ENCODE data around the gene EIF3F. TPM values are rescaled to one million over a fixed set of nuclear protein-coding genes. Genes with fewer than 3 reads are reported as not detected.

EIF3F gene
- total and polyA plus RNA-seq, 2 donors (not counting 3 experiments of a cell fraction or from before 2014, with no cell fraction given): 411 to 436 TPM

DNA sequence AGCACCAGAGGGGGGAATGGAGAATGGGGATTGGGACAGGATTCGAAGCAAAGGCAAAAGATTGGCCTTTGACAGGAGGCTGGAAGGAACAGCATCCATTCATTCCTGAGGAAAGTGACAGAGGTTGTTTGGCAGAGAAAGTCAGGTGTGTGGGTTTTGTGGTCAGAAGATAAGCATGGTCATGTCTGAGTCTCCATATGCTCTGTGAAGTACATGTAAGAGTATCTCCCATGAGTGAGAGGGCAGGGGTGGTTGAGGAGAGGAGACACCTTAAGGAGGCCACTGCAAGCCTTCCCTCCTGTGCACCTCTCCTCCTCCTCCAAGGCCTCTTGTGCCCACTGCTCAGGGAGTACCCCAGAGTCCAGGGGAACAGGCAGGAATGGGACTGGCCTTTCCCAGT, 20.0 kb upstream of the EIF3F start:
- CTCF ChIA-PET: no interaction called here
- Histone ChIP-seq H3K9me3 (replicated peaks; ENCODE audit: control insufficient read depth, insufficient read depth, low read length) (no peaks in the 10 kb centered on the region), H3K9ac (replicated peaks; ENCODE audit: extremely low read depth, insufficient read depth, low read length) (no peak overlapping the region), H3K79me2 (ENCODE audit: control insufficient read depth, insufficient read depth, low read length) (no peaks in the 10 kb centered on the region), H4K20me1 (replicated peaks; ENCODE audit: control insufficient read depth, extremely low read depth, insufficient read depth, low read length) (no peaks in the 10 kb centered on the region), H2AFZ (ENCODE audit: low read depth, low read length) (no peak overlapping the region), H3K4me3 (replicated peaks in 1 of 3; ENCODE audit: insufficient read depth in 1 of 3, low read depth in 1 of 3, low read length in 3 of 3) (no peak overlapping the region), H3K36me3 (ENCODE audit: control insufficient read depth in 2 of 2, extremely low read depth in 1 of 2, insufficient read depth in 2 of 2, low read length in 2 of 2) (no peaks in the 10 kb centered on the region), H3K4me1 (ENCODE audit: control insufficient read depth, extremely low read depth, insufficient read depth, low read length) (no peaks in the 10 kb centered on the region), H3K9me1 (replicated peaks; ENCODE audit: control insufficient read depth, extremely low read depth, insufficient read depth, low read length) (no peaks in the 10 kb centered on the region), H3K27me3 (ENCODE audit: control insufficient read depth in 2 of 2, insufficient read depth in 2 of 2, low read length in 2 of 2) (no peaks in the 10 kb centered on the region), H3K27ac (ENCODE audit: insufficient read depth, low read depth, low read length) (no peak overlapping the region), H3K4me2 (ENCODE audit: insufficient read depth, low read length) (no peak overlapping the region)
- dilution Hi-C loops (cut with MboI; ENCODE audit: extremely low pct_ligation_motif_present, low sequenced_read_pairs) (no loop called here), intact Hi-C loops (cut with micrococcal nuclease) (loop anchor here (5.0 kb wide), 1 partner anchor 615 kb away; no protein-coding TSS in a partner anchor)
- FAIRE-seq: no peak
- TF ChIP-seq, protein P1, sequence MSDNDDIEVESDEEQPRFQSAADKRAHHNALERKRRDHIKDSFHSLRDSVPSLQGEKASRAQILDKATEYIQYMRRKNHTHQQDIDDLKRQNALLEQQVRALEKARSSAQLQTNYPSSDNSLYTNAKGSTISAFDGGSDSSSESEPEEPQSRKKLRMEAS (IDR thresholded peaks at IDR 0.05; ENCODE audit: insufficient read depth, insufficient read length): no peak
- TF ChIP-seq MYC (IDR thresholded peaks at IDR 0.05; ENCODE audit: low read depth, low read length): no peak
- TF ChIP-seq JUN (IDR thresholded peaks at IDR 0.05; ENCODE audit: borderline replicate concordance, insufficient read depth, insufficient read length, low read depth): no peak
- no peak for TF ChIP-seq POLR2AphosphoS5 (IDR thresholded peaks at IDR 0.05; ENCODE audit: insufficient read depth, low read depth, low read length)
- no peak for TF ChIP-seq EZH2 (IDR thresholded peaks at IDR 0.05; ENCODE audit: borderline replicate concordance, low read depth, low read length, severe bottlenecking)
- no peak for TF ChIP-seq GATA2 (IDR thresholded peaks at IDR 0.05; ENCODE audit: insufficient read depth, insufficient read length, low read depth, low read length)
- no peak for TF ChIP-seq POLR2A (IDR thresholded peaks at IDR 0.05; ENCODE audit: low read depth, low read length)
- TF ChIP-seq, protein P2, sequence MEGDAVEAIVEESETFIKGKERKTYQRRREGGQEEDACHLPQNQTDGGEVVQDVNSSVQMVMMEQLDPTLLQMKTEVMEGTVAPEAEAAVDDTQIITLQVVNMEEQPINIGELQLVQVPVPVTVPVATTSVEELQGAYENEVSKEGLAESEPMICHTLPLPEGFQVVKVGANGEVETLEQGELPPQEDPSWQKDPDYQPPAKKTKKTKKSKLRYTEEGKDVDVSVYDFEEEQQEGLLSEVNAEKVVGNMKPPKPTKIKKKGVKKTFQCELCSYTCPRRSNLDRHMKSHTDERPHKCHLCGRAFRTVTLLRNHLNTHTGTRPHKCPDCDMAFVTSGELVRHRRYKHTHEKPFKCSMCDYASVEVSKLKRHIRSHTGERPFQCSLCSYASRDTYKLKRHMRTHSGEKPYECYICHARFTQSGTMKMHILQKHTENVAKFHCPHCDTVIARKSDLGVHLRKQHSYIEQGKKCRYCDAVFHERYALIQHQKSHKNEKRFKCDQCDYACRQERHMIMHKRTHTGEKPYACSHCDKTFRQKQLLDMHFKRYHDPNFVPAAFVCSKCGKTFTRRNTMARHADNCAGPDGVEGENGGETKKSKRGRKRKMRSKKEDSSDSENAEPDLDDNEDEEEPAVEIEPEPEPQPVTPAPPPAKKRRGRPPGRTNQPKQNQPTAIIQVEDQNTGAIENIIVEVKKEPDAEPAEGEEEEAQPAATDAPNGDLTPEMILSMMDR (IDR thresholded peaks at IDR 0.05; ENCODE audit: extremely low read depth in 1 of 2, insufficient read depth in 1 of 2, low read depth in 1 of 2, low read length in 2 of 2): no peak
- TF ChIP-seq FOS (IDR thresholded peaks at IDR 0.05; ENCODE audit: borderline replicate concordance, insufficient read depth, low read length): no peak
- POLR2A ChIA-PET: no interaction called here
- no peak for DNase-seq (ENCODE audit: low read depth, low spot score)
- BruUV-seq (replicated peaks): no TSS peak
